ENCODE data around the gene ENTR1. TPM values are rescaled to one million over a fixed set of nuclear protein-coding genes. Genes with fewer than 3 reads are reported as not detected.

ENTR1 gene
- total and polyA plus RNA-seq, 2 donors (not counting 1 experiment from before 2014, with no cell fraction given) = 77.7 to 86.3 TPM

DNA sequence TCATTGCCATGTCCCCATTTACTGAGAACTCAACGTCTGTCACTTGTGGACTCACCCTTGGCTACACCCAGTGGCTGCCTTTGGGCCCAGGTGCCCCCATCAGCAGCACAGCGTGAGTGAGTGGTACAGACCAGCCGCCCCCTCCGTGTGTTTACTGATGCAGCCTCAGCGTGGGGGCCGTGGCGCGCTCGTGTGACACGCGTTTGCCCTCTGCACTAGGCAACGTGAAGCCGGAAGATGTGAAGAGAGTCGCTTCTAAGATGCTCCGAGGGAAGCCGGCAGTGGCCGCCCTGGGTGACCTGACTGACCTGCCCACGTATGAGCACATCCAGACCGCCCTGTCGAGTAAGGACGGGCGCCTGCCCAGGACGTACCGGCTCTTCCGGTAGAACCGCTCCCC, 12.5 kb upstream of the ENTR1 start:
- Mint-ChIP-seq H3K4me3 (no peak overlapping the region), H3K4me1 (no peaks in the 10 kb centered on the region), H3K9me3 (ENCODE audit: insufficient read depth) (no peaks in the 10 kb centered on the region), H3K27ac (no peak overlapping the region), H3K27me3 (no peaks in the 10 kb centered on the region)
- Histone ChIP-seq H3K4me3 (ENCODE audit: control extremely low read depth in 1 of 5, extremely low read depth in 1 of 5, insufficient read depth in 1 of 5, low read depth in 2 of 5, low read length in 4 of 5) (no peak overlapping the region), H3K27ac (ENCODE audit: low read length in 2 of 2) (no peak overlapping the region), H3K4me2 (replicated peaks; ENCODE audit: low read depth, low read length, poor library complexity, severe bottlenecking) (no peak overlapping the region), H3K9me3 (ENCODE audit: control extremely low read depth in 1 of 3, control insufficient read depth in 2 of 3, insufficient read depth in 1 of 3, low read length in 2 of 3) (no peaks in the 10 kb centered on the region), H3K4me1 (ENCODE audit: control insufficient read depth in 2 of 2, insufficient read depth in 2 of 2, low read length in 2 of 2) (no peaks in the 10 kb centered on the region), H3K9ac (ENCODE audit: low read length) (no peak overlapping the region), H3K79me2 (ENCODE audit: control insufficient read depth, insufficient read depth, low read length) (no peaks in the 10 kb centered on the region), H4K20me1 (ENCODE audit: control insufficient read depth, insufficient read depth, low read length, poor library complexity, severe bottlenecking) (no peaks in the 10 kb centered on the region), H3K36me3 (replicated peaks in 1 of 2; ENCODE audit: control extremely low read depth in 1 of 2, control insufficient read depth in 1 of 2, extremely low read depth in 1 of 2, insufficient read depth in 2 of 2, low read length in 1 of 2) (peaks cover 0 to 55% of the 10 kb centered on the region in 2 experiments), H2AFZ (ENCODE audit: insufficient read depth, low read depth, low read length, poor library complexity, severe bottlenecking) (no peak overlapping the region), H3K27me3 (replicated peaks in 1 of 4; ENCODE audit: control extremely low read depth in 1 of 4, control insufficient read depth in 3 of 4, insufficient read depth in 4 of 4, low read length in 3 of 4) (no peaks in the 10 kb centered on the region)
- TF ChIP-seq, protein P1, sequence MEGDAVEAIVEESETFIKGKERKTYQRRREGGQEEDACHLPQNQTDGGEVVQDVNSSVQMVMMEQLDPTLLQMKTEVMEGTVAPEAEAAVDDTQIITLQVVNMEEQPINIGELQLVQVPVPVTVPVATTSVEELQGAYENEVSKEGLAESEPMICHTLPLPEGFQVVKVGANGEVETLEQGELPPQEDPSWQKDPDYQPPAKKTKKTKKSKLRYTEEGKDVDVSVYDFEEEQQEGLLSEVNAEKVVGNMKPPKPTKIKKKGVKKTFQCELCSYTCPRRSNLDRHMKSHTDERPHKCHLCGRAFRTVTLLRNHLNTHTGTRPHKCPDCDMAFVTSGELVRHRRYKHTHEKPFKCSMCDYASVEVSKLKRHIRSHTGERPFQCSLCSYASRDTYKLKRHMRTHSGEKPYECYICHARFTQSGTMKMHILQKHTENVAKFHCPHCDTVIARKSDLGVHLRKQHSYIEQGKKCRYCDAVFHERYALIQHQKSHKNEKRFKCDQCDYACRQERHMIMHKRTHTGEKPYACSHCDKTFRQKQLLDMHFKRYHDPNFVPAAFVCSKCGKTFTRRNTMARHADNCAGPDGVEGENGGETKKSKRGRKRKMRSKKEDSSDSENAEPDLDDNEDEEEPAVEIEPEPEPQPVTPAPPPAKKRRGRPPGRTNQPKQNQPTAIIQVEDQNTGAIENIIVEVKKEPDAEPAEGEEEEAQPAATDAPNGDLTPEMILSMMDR (IDR thresholded peaks at IDR 0.05) = no peak
- TF ChIP-seq EZH2 (IDR thresholded peaks at IDR 0.05; ENCODE audit: borderline replicate concordance, insufficient read depth, low read depth, low read length, poor library complexity, severe bottlenecking) = no peak
- WGBS (ENCODE audit: insufficient coverage) = 97% methylated on average over 26 of the region's 26 CpGs
- ChIA-PET POLR2A (no interaction called here), CTCF (no interaction called here)
- ATAC-seq (ENCODE audit: low read depth) (no peak), DNase-seq (no peak)
- intact Hi-C loops (cut with micrococcal nuclease) = no loop called here

DNA sequence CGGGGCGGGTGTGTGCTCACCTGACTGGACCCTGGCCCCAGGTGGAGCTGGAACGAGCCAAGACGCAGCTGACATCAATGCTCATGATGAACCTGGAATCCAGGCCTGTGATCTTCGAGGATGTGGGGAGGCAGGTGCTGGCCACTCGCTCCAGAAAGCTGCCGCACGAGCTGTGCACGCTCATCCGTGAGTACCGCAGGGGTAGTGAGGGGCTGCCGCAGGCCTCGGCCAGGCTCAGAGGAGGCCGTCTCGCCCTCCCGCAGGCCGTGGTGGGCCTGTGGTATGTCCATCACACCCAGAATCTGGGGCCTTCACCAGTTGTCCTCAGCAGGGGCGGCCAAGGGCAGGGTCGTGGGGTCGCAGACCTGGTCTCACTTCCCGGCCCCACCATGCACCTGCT, 11.4 kb upstream of the ENTR1 start:
- no peaks in the 10 kb centered on the region for H4K20me1 ChIP-seq (ENCODE audit: control insufficient read depth, insufficient read depth, low read length, poor library complexity, severe bottlenecking)
- CTCF ChIA-PET = interaction anchor here (0.6 kb wide), 1 partner anchor 441 kb away, joined by 3 read pairs; no protein-coding TSS in a partner anchor
- ATAC-seq (ENCODE audit: low read depth) (no peak), DNase-seq (no peak)
- H3K9me3 ChIP-seq (ENCODE audit: control extremely low read depth in 1 of 3, control insufficient read depth in 2 of 3, insufficient read depth in 1 of 3, low read length in 2 of 3) = no peaks in the 10 kb centered on the region
- no peaks in the 10 kb centered on the region for H3K79me2 ChIP-seq (ENCODE audit: control insufficient read depth, insufficient read depth, low read length)
- Mint-ChIP-seq H3K27ac (no peak overlapping the region), H3K4me3 (no peak overlapping the region), H3K4me1 (no peaks in the 10 kb centered on the region), H3K27me3 (no peaks in the 10 kb centered on the region), H3K9me3 (ENCODE audit: insufficient read depth) (no peaks in the 10 kb centered on the region)
- no peak for TF ChIP-seq EZH2 (IDR thresholded peaks at IDR 0.05; ENCODE audit: borderline replicate concordance, insufficient read depth, low read depth, low read length, poor library complexity, severe bottlenecking)
- TF ChIP-seq, protein P1 (IDR thresholded peaks at IDR 0.05) = no peak
- H3K4me2 ChIP-seq (replicated peaks; ENCODE audit: low read depth, low read length, poor library complexity, severe bottlenecking) = no peak overlapping the region
- peaks cover 0 to 61% of the 10 kb centered on the region in 2 experiments for H3K36me3 ChIP-seq (replicated peaks in 1 of 2; ENCODE audit: control extremely low read depth in 1 of 2, control insufficient read depth in 1 of 2, extremely low read depth in 1 of 2, insufficient read depth in 2 of 2, low read length in 1 of 2)
- H3K9ac ChIP-seq (ENCODE audit: low read length) = no peak overlapping the region
- no peaks in the 10 kb centered on the region for H3K27me3 ChIP-seq (replicated peaks in 1 of 4; ENCODE audit: control extremely low read depth in 1 of 4, control insufficient read depth in 3 of 4, insufficient read depth in 4 of 4, low read length in 3 of 4)
- no peaks in the 10 kb centered on the region for H3K4me1 ChIP-seq (ENCODE audit: control insufficient read depth in 2 of 2, insufficient read depth in 2 of 2, low read length in 2 of 2)
- no peak overlapping the region for H2AFZ ChIP-seq (ENCODE audit: insufficient read depth, low read depth, low read length, poor library complexity, severe bottlenecking)
- POLR2A ChIA-PET = no interaction called here
- no peak overlapping the region for H3K27ac ChIP-seq (ENCODE audit: low read length in 2 of 2)
- WGBS (ENCODE audit: insufficient coverage) = 95% methylated on average over 20 of the region's 21 CpGs
- intact Hi-C loops (cut with micrococcal nuclease) = no loop called here
- H3K4me3 ChIP-seq (ENCODE audit: control extremely low read depth in 1 of 5, extremely low read depth in 1 of 5, insufficient read depth in 1 of 5, low read depth in 2 of 5, low read length in 4 of 5) = no peak overlapping the region

Data from B cell (primary cell).